OCI-LY7 (cell line): ENCODE results near the gene CALHM2.

Experiments
- CTCF ChIP-seq: fragments of 200-600 bp; sonication (generic); conservative IDR thresholded peaks from 2 replicates; pipeline ENCODE4 v1.5.1; 2014; ENCODE audit warnings: mild to moderate bottlenecking, antibody characterized with exemption, low read length, moderate library complexity, mixed read lengths
- EZH2phosphoT487 ChIP-seq: fragments of 200-600 bp; sonication (generic); IDR thresholded peaks from 2 replicates; pipeline ENCODE4 v1.6.1; 2018; ENCODE audit warnings: low read depth, borderline replicate concordance, mild to moderate bottlenecking, mixed run types, antibody characterized with exemption, low read length, moderate library complexity, mixed read lengths

- TF ChIP-seq CTCF (no peak), EZH2phosphoT487 (no peak)
These were observed 20.3 kb downstream of the CALHM2 start for GRCh38 chr10:103431902-103432301.
